Vagina (tissue), 2 donors: ENCODE measurements around the gene ADAP1.

Source experiments
- POLR2AphosphoS5 ChIP-seq, 2 donors: sonication (generic); formaldehyde crosslinking; IDR thresholded peaks; one replicate each; pipeline ENCODE4 v1.9.0; 2017; ENCODE audit warnings: antibody characterized with exemption in 2 of 2, mild to moderate bottlenecking in 2 of 2, low read depth in 1 of 2; ENCODE audit not compliant: insufficient read depth in 1 of 2
- TF ChIP-seq, protein P1 (sequence below), 3 experiments: fragments of 450-650 bp in 2 of 3; fragments of 200-600 bp in 1 of 3; sonication (generic) in 1 of 3; IDR thresholded peaks; one replicate each; pipeline ENCODE4 v1.5.1; 2017 to 2019; ENCODE audit warnings: antibody characterized with exemption in 3 of 3, mild to moderate bottlenecking in 2 of 3, moderate library complexity in 2 of 3

GRCh38 chr7:974820-975681, 20.6 kb upstream of the ADAP1 start, which contains the start of gene COX19:
- TF ChIP-seq, protein P1, sequence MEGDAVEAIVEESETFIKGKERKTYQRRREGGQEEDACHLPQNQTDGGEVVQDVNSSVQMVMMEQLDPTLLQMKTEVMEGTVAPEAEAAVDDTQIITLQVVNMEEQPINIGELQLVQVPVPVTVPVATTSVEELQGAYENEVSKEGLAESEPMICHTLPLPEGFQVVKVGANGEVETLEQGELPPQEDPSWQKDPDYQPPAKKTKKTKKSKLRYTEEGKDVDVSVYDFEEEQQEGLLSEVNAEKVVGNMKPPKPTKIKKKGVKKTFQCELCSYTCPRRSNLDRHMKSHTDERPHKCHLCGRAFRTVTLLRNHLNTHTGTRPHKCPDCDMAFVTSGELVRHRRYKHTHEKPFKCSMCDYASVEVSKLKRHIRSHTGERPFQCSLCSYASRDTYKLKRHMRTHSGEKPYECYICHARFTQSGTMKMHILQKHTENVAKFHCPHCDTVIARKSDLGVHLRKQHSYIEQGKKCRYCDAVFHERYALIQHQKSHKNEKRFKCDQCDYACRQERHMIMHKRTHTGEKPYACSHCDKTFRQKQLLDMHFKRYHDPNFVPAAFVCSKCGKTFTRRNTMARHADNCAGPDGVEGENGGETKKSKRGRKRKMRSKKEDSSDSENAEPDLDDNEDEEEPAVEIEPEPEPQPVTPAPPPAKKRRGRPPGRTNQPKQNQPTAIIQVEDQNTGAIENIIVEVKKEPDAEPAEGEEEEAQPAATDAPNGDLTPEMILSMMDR (IDR thresholded peaks at IDR 0.05): no peak
- TF ChIP-seq POLR2AphosphoS5 (IDR thresholded peaks at IDR 0.05; ENCODE audit: insufficient read depth in 1 of 2, low read depth in 1 of 2): peak; percentile 52 to 91
